Liver (tissue), 3 donors: ENCODE measurements around the gene CREB5.

ENCODE experiments used
- CTCF ChIP-seq: fragments of 150-350 bp; IDR thresholded peaks from 2 replicates; pipeline ENCODE4 v1.5.1; 2017; ENCODE audit warnings: improper control_type of control experiment, low read depth, low read length; ENCODE audit not compliant: missing input control
- EGR1 ChIP-seq, 2 donors: IDR thresholded peaks; 2 replicates each; pipeline ENCODE4 v1.6.1; 2016 to 2018; ENCODE audit warnings: antibody characterized with exemption in 2 of 2, low read depth in 2 of 2
- FOXA2 ChIP-seq: IDR thresholded peaks from 2 replicates; pipeline ENCODE4 v1.6.1; 2016; ENCODE audit warnings: antibody characterized with exemption
- HNF4A ChIP-seq, 2 donors: conservative IDR thresholded peaks; 2 replicates each; pipeline ENCODE4 v1.6.1; 2016; ENCODE audit warnings: antibody characterized with exemption in 2 of 2, mild to moderate bottlenecking in 2 of 2
- RAD21 ChIP-seq, 2 donors: IDR thresholded peaks; 2 replicates each; pipeline ENCODE4 v1.6.1; 2016; ENCODE audit warnings: antibody characterized with exemption in 2 of 2, mild to moderate bottlenecking in 2 of 2
- REST ChIP-seq: IDR thresholded peaks from 2 replicates; pipeline ENCODE4 v1.6.1; 2016; ENCODE audit warnings: antibody characterized with exemption, mild to moderate bottlenecking
- TAF1 ChIP-seq: conservative IDR thresholded peaks from 2 replicates; pipeline ENCODE4 v1.6.1; 2016; ENCODE audit warnings: antibody characterized with exemption, mild to moderate bottlenecking
- donor health status: healthy.
- donor health status: healthy.

GRCh38 chr7:28362812-28363211 is 49.5 kb upstream of the CREB5 start:
- no peak for TF ChIP-seq CTCF
- no peak for TF ChIP-seq RAD21 (IDR thresholded peaks at IDR 0.05)
- TF ChIP-seq HNF4A (conservative IDR thresholded peaks at IDR 0.05): no peak
- TF ChIP-seq TAF1: no peak
- no peak for TF ChIP-seq REST
- no peak for TF ChIP-seq EGR1 (IDR thresholded peaks at IDR 0.05; ENCODE audit: low read depth in 2 of 2)
- TF ChIP-seq FOXA2: no peak
